HT1080 (cell line): ENCODE measurements around the gene SRRM3. TPM values are rescaled to one million over a fixed set of nuclear protein-coding genes. Genes with fewer than 3 reads are reported as not detected.

ENCODE experiments used
- total RNA-seq: library from RNA; depleted of rRNA; stranded (reverse); fragments of >200 nt; shearing (Covaris generic); gene quantifications from 2 replicates; pipeline ENCODE4 v1.2.3, GENCODE V29; 2014; rRNA removed

The SRRM3 gene
- total RNA-seq, 1 experiment from 2014 or later: 1.4 TPM

Other genes starting within 250 kb of the SRRM3 start
- 6.6 and 16.9 TPM in 2 replicates for gene TMEM120A, start 207.3 kb upstream of the SRRM3 start, total RNA-seq
- gene STYXL1, start 153.9 kb upstream of the SRRM3 start, total RNA-seq: 51.9 and 53.8 TPM in 2 replicates
- gene MDH2, start 153.8 kb upstream of the SRRM3 start, total RNA-seq: 236 and 349 TPM in 2 replicates
- 0.43 and 1.2 TPM in 2 replicates for gene HSPB1, start 100.8 kb downstream of the SRRM3 start, total RNA-seq
- gene YWHAG, start 157.1 kb downstream of the SRRM3 start, total RNA-seq: 71.3 and 93.3 TPM in 2 replicates
- 0.23 and 0.73 TPM in 2 replicates for gene SSC4D, start 207.8 kb downstream of the SRRM3 start, total RNA-seq
- 0.94 and 2.5 TPM in 2 replicates for gene ZP3, start 223.1 kb downstream of the SRRM3 start, total RNA-seq